Smooth muscle cell (in vitro differentiated cells): Measurements from ENCODE around the gene PALLD. TPM values are rescaled to one million over a fixed set of nuclear protein-coding genes. Genes with fewer than 3 reads are reported as not detected.

Source experiments
- DNase-seq: peaks from one replicate; lab custom pipeline; 2025; ENCODE audit not compliant: unreplicated experiment; lab: John Stamatoyannopoulos, UW
- H2AFZ ChIP-seq: fragments of 200-600 bp; sonication (generic); 2 replicates; pipeline ENCODE4 v1.6.0; 2016; ENCODE audit warnings: antibody characterized with exemption, low read depth, mild to moderate bottlenecking
- H3F3A ChIP-seq: fragments of 200-600 bp; sonication (generic); 2 replicates; pipeline ENCODE4 v1.6.0; 2017; ENCODE audit warnings: antibody characterized with exemption, low read depth
- H3K27ac ChIP-seq: fragments of 200-600 bp; sonication (generic); 2 replicates; pipeline ENCODE4 v1.5.1; 2016; ENCODE audit warnings: low read depth, mild to moderate bottlenecking
- H3K27me3 ChIP-seq: fragments of 200-600 bp; sonication (generic); 2 replicates; pipeline ENCODE4 v1.6.1; 2016; ENCODE audit warnings: low read depth, mild to moderate bottlenecking
- H3K36me3 ChIP-seq: fragments of 200-600 bp; sonication (generic); 2 replicates; pipeline ENCODE4 v1.5.1; 2016; ENCODE audit warnings: low read depth
- H3K4me1 ChIP-seq: fragments of 200-600 bp; sonication (generic); 2 replicates; pipeline ENCODE4 v1.5.1; 2016; ENCODE audit warnings: low read depth
- H3K4me2 ChIP-seq: fragments of 200-600 bp; sonication (generic); 2 replicates; pipeline ENCODE4 v1.6.0; 2016; ENCODE audit warnings: mild to moderate bottlenecking
- H3K4me3 ChIP-seq: fragments of 200-600 bp; sonication (generic); 2 replicates; pipeline ENCODE4 v1.5.1; 2016; ENCODE audit warnings: mild to moderate bottlenecking
- H3K79me2 ChIP-seq: fragments of 200-600 bp; sonication (generic); 2 replicates; pipeline ENCODE4 v1.6.0; 2016; ENCODE audit warnings: low read depth, mild to moderate bottlenecking
- H3K9ac ChIP-seq: fragments of 200-600 bp; sonication (generic); 2 replicates; pipeline ENCODE4 v1.6.0; 2016; ENCODE audit warnings: low read depth
- H3K9me3 ChIP-seq: fragments of 200-600 bp; sonication (generic); replicated peaks from 2 replicates; pipeline ENCODE4 v1.5.1; 2016; ENCODE audit warnings: low read depth
- H4K20me1 ChIP-seq: fragments of 200-600 bp; sonication (generic); 2 replicates; pipeline ENCODE4 v1.6.0; 2016; ENCODE audit warnings: low read depth
- CTCF ChIP-seq: fragments of 200-600 bp; sonication (generic); IDR thresholded peaks from 2 replicates; pipeline ENCODE4 v1.5.1; 2017; ENCODE audit warnings: borderline replicate concordance, mild to moderate bottlenecking, antibody characterized with exemption; ENCODE audit not compliant: insufficient read depth, poor library complexity, severe bottlenecking
- WGBS: methylation state at CpG from one replicate; pipeline ENCODE4 v1.1.7; 2016; ENCODE audit warnings: low lambda C conversion rate; 5-methylcytosine and 5-hydroxymethylcytosine counted together
- polyA plus RNA-seq: library from polyadenylated mRNA; unstranded; fragments of >200 nt; fragmentation: Nextera tagmentation; extraction: Ambion mirVana; gene quantifications from 2 replicates; pipeline ENCODE4 v1.2.1, GENCODE V29; 2016
- total RNA-seq: library from RNA; depleted of rRNA; stranded (reverse); fragments of >200 nt; gene quantifications from 2 replicates; pipeline ENCODE4 v1.2.3, GENCODE V29; 2014

PALLD gene
- total and polyA plus RNA-seq, 2 experiments from 2014 or later = 354 to 415 TPM

GRCh38 chr4:168919706-168920324, 423.0 kb downstream of the PALLD start:
- Histone ChIP-seq H4K20me1 (peaks cover 76% of the 10 kb centered on the region), H3K36me3 (peaks cover 33% of the 10 kb centered on the region), H2AFZ (no peak overlapping the region)

GRCh38 chr4:168920441-168921065, 423.7 kb downstream of the PALLD start:
- H3K4me2 ChIP-seq = no peak overlapping the region
- TF ChIP-seq CTCF = no peak
- H2AFZ ChIP-seq = no peak overlapping the region
- no peak overlapping the region for H3K4me3 ChIP-seq
- H3K9ac ChIP-seq = no peak overlapping the region
- peaks cover 82% of the 10 kb centered on the region for H4K20me1 ChIP-seq
- peak overlapping the region; percentile 65 for H3K27ac ChIP-seq
- peaks cover 81% of the 10 kb centered on the region for H3F3A ChIP-seq
- H3K4me1 ChIP-seq = no peaks in the 10 kb centered on the region
- H3K79me2 ChIP-seq = peaks cover 5% of the 10 kb centered on the region
- peaks cover 36% of the 10 kb centered on the region for H3K36me3 ChIP-seq
- WGBS = 63% methylated on average over 6 of the region's 6 CpGs
- H3K27me3 ChIP-seq = no peaks in the 10 kb centered on the region
- DNase-seq = no peak
- H3K9me3 ChIP-seq = no peaks in the 10 kb centered on the region

More at GRCh38 chr4:168919706-168920324, 423.0 kb downstream of the PALLD start:
- TF ChIP-seq CTCF = no peak
- no peak overlapping the region for H3K4me3 ChIP-seq
- H3F3A ChIP-seq = peaks cover 81% of the 10 kb centered on the region
- H3K27me3 ChIP-seq = no peaks in the 10 kb centered on the region
- H3K79me2 ChIP-seq = peaks cover 12% of the 10 kb centered on the region
- no peak overlapping the region for H3K9ac ChIP-seq
- no peak for DNase-seq
- no peaks in the 10 kb centered on the region for H3K9me3 ChIP-seq
- H3K4me2 ChIP-seq = no peak overlapping the region
- H3K4me1 ChIP-seq = no peaks in the 10 kb centered on the region
- WGBS = 71% methylated on average over 4 of the region's 4 CpGs
- peak overlapping the region; percentile 65 for H3K27ac ChIP-seq

- H3K4me3 ChIP-seq = no peak overlapping the region
- H3K27ac ChIP-seq = peak overlapping the region; percentile 36
- no peak overlapping the region for H2AFZ ChIP-seq
- no peaks in the 10 kb centered on the region for H3K9me3 ChIP-seq
- peaks cover 68% of the 10 kb centered on the region for H4K20me1 ChIP-seq
- no peak overlapping the region for H3K9ac ChIP-seq
- no peaks in the 10 kb centered on the region for H3K27me3 ChIP-seq
- H3K36me3 ChIP-seq = peaks cover 61% of the 10 kb centered on the region
- peak; percentile 71 for TF ChIP-seq CTCF
- no peaks in the 10 kb centered on the region for H3K79me2 ChIP-seq
- no peak for DNase-seq
- H3K4me1 ChIP-seq = no peaks in the 10 kb centered on the region
- no peak overlapping the region for H3K4me2 ChIP-seq
- H3F3A ChIP-seq = peaks cover 74% of the 10 kb centered on the region
- WGBS = 18% methylated on average over 3 of the region's 3 CpGs
These were observed 426.8 kb downstream of the PALLD start for GRCh38 chr4:168923526-168924194.
